HEK293T (cell line): Measurements from ENCODE around the gene PPM1H.

Experiments used
- CTCF ChIA-PET: fragments of 350-600 bp; formaldehyde crosslinking; extraction: SDS; loops from one replicate; lab custom pipeline; 2021; ENCODE audit warnings: antibody characterized with exemption, inconsistent platforms; lab: Yijun Ruan, JAX
- POLR2A ChIA-PET: fragments of 350-600 bp; formaldehyde crosslinking; extraction: SDS; loops from one replicate; lab custom pipeline; 2020; ENCODE audit warnings: antibody characterized with exemption, inconsistent platforms; lab: Yijun Ruan, JAX
- DNase-seq: peaks from one replicate; pipeline ENCODE4 v3.0.0; 2012; ENCODE audit warnings: mixed read lengths; ENCODE audit errors: extremely low spot score
- ARNT ChIP-seq: fragments of 450-650 bp; IDR thresholded peaks from 2 replicates; pipeline ENCODE4 v1.6.1; 2017; ENCODE audit warnings: mild to moderate bottlenecking
- BHLHE40 ChIP-seq: fragments of 450-650 bp; IDR thresholded peaks from 2 replicates; pipeline ENCODE4 v1.6.1; 2016; ENCODE audit warnings: mild to moderate bottlenecking, moderate library complexity, borderline replicate concordance
- CTBP1 ChIP-seq: fragments of 450-650 bp; IDR thresholded peaks from 2 replicates; pipeline ENCODE4 v1.6.1; 2016; ENCODE audit warnings: borderline replicate concordance
- ELF4 ChIP-seq: fragments of 450-650 bp; IDR thresholded peaks from 2 replicates; pipeline ENCODE4 v1.6.1; 2017; ENCODE audit warnings: antibody characterized with exemption
- FOXA1 ChIP-seq: fragments of 450-650 bp; IDR thresholded peaks from 2 replicates; pipeline ENCODE4 v1.6.1; 2016; ENCODE audit warnings: mild to moderate bottlenecking
- FOXK2 ChIP-seq: fragments of 450-650 bp; IDR thresholded peaks from 2 replicates; pipeline ENCODE4 v1.6.1; 2016; ENCODE audit warnings: mild to moderate bottlenecking
- FOXM1 ChIP-seq: fragments of 450-650 bp; IDR thresholded peaks from 2 replicates; pipeline ENCODE4 v1.6.1; 2017; ENCODE audit warnings: mild to moderate bottlenecking, borderline replicate concordance
- HDGF ChIP-seq: fragments of 450-650 bp; IDR thresholded peaks from 2 replicates; pipeline ENCODE4 v1.6.1; 2017; ENCODE audit warnings: antibody characterized with exemption, borderline replicate concordance
- L3MBTL2 ChIP-seq: fragments of 450-650 bp; conservative IDR thresholded peaks from 2 replicates; pipeline ENCODE4 v1.6.1; 2016; ENCODE audit warnings: mild to moderate bottlenecking
- LEF1 ChIP-seq: fragments of 450-650 bp; IDR thresholded peaks from 2 replicates; pipeline ENCODE4 v1.6.1; 2017; ENCODE audit warnings: mild to moderate bottlenecking, borderline replicate concordance
- NFRKB ChIP-seq: fragments of 450-650 bp; IDR thresholded peaks from 2 replicates; pipeline ENCODE4 v1.6.1; 2016; ENCODE audit warnings: mild to moderate bottlenecking, moderate library complexity
- SP1 ChIP-seq: fragments of 450-650 bp; IDR thresholded peaks from 2 replicates; pipeline ENCODE4 v1.6.1; 2017
- SUZ12 ChIP-seq: fragments of 450-650 bp; IDR thresholded peaks from 2 replicates; pipeline ENCODE4 v1.6.1; 2016; ENCODE audit warnings: mild to moderate bottlenecking
- TARDBP ChIP-seq: fragments of 450-650 bp; IDR thresholded peaks from 2 replicates; pipeline ENCODE4 v1.6.1; 2016
- ZNF384 ChIP-seq: fragments of 450-650 bp; IDR thresholded peaks from 2 replicates; pipeline ENCODE4 v1.6.1; 2016
- TF ChIP-seq, protein P1 (sequence below): fragments of 450-650 bp; IDR thresholded peaks from 2 replicates; pipeline ENCODE4 v1.6.1; 2016

The PPM1H gene

DNA sequence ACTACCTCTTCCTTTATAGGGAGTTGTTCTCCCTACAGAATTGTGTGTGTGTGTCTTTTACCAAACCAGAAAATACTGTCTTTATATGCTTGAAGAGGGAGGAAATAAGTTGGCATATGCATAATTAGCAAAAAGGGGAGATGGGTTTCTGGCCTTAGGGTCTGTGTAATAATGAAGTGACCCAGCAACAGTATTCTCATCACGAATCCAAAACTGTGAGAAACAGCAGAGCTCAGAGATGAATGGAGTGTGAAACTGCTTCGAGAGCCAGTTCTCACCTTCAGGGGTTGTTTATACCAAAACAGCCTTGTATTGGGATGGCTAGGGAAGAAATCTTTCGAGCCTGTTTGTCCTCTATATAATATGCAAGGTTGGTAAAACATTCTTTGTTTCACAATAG is 240.8 kb downstream of the PPM1H start:
- DNase-seq, result no peak
- ChIA-PET POLR2A (no interaction called here), CTCF (no interaction called here)
- TF ChIP-seq FOXM1 (no peak), CTBP1 (no peak)

DNA sequence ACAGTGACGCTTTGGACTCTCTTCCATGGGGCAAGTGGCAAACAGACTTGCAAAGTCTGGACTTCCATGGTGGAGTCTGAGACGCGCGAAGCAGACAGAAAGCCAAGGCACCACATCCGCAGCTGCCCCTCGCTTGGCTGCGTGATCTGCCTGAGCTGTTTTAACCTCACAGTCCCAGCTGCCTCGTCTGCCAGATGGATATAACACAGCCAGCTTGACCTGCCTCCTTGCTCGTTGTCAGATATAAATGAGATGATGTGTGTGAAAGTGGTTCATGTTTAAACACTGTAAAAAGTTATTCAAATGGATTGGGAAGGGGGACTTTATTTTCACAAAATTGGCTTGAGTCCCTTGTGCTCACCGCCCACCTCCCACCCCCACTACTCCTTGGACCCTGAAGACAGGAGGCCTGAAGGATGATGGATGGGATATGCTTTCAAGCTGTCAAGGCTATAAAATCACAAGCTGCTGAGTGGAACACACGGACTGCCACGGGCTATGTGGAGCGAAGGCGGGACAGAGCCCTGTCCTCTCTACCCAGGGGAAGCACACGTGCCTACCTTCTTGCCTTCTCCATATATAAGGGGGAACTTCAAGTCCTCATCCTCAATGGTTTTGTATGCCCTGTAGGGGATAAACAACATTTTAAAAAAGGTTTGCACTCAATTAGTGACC is 241.4 kb downstream of the PPM1H start:
- POLR2A ChIA-PET, result no interaction called here
- CTCF ChIA-PET, result no interaction called here
- TF ChIP-seq TARDBP (no peak), L3MBTL2 (no peak), ELF4 (no peak), FOXK2 (no peak)
- DNase-seq, result no peak

DNA sequence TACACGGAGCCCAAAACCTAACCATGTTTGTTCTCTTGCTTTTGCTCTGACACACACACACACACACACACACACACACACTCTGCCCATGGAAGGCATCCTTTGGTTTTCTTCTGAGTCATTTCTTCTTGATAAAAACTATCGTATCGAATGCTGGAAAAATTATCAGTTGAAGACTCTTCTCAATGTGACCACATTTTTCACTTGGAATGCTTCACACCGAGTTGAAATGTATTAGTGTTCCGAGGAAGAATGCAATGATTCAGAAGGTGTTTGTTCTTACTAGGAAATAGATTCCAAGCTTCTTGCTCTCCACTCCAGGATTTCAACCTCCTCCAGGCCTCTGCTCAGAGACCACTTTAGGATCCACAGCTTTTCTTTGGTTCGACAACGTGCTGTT is 242.1 kb downstream of the PPM1H start:
- ChIA-PET POLR2A (no interaction called here), CTCF (interaction anchor here (0.6 kb wide), 1 partner anchor 9 kb away, joined by 3 read pairs; no protein-coding TSS in a partner anchor)
- DNase-seq, result no peak
- TF ChIP-seq NFRKB, result no peak
- no peak for TF ChIP-seq ELF4
- no peak for TF ChIP-seq BHLHE40
- TF ChIP-seq HDGF, result no peak
- TF ChIP-seq CTBP1, result no peak
- no peak for TF ChIP-seq SP1
- no peak for TF ChIP-seq L3MBTL2
- no peak for TF ChIP-seq TARDBP
- TF ChIP-seq, protein P1, sequence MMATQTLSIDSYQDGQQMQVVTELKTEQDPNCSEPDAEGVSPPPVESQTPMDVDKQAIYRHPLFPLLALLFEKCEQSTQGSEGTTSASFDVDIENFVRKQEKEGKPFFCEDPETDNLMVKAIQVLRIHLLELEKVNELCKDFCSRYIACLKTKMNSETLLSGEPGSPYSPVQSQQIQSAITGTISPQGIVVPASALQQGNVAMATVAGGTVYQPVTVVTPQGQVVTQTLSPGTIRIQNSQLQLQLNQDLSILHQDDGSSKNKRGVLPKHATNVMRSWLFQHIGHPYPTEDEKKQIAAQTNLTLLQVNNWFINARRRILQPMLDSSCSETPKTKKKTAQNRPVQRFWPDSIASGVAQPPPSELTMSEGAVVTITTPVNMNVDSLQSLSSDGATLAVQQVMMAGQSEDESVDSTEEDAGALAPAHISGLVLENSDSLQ, result no peak
- TF ChIP-seq ARNT, result no peak
- TF ChIP-seq FOXM1, result no peak
- TF ChIP-seq ZNF384, result no peak

DNA sequence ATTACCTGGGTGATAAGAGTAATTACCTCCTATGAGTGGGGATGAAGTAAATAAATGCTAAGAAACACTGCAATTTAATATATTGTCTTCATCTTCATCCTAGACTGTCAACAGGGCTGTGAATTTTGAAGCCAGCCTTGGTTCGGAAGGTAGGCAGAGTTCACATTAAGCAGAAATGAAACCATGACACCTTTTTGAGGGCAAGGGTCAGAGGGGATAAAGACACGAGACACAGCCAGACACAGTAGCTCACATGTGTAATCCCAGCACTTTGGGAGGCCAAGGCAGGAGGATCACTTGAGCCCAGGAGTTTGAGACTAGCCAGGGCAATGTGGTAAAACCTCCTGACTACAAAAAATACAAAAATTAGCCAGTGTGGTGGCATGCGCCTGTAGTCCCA is 243.6 kb downstream of the PPM1H start:
- DNase-seq, result no peak
- TF ChIP-seq TARDBP (no peak), LEF1 (no peak), FOXM1 (no peak), SP1 (no peak), HDGF (no peak), CTBP1 (no peak), ELF4 (no peak), SUZ12 (no peak), BHLHE40 (no peak), ZNF384 (no peak), ARNT (no peak), NFRKB (no peak), FOXK2 (no peak), L3MBTL2 (no peak), FOXA1 (no peak)
- TF ChIP-seq, protein P1, result no peak
- ChIA-PET CTCF (no interaction called here), POLR2A (no interaction called here)

DNA sequence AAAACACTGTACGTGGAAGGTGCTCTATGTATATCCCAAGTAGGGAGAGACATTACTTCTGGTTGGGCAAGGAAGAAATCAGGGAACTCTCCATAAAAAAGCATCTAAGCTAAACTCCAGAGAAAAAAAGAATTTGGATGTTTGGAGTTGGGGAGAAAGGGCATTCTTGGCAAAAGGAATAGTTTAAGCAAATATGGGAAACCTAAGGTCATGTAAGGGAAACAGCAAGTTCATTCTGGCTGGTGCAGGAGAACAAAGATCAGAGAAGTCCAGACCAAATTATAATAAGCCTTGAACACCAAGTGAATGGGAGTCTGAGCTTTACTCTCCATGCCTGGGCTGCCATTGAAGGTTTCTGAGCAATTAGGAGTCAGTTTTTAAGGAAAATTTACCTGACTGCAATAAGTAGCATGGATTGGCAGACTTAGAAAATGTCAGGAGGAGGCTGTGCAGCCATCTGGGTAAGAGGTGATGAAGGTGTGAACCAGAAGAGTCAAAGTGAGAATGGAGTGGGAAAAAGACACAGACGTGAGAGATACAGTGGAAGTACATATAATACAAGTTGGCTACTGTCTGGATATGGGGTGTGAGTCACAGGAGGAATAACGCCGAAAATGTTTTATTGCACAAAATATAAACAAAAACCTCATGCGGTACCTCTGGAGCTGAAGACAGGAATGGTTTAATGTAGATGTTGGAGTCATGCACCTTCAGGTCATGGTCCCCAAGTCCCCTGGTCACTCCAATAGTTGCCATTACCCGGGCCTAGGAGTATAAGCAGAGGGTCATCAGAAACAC is 245.7 kb downstream of the PPM1H start:
- POLR2A ChIA-PET, result no interaction called here
- DNase-seq, result no peak
- CTCF ChIA-PET, result no interaction called here
- TF ChIP-seq FOXA1 (no peak), ELF4 (no peak), TARDBP (no peak), SP1 (no peak), HDGF (no peak), FOXM1 (no peak), L3MBTL2 (no peak), LEF1 (no peak), ZNF384 (no peak), CTBP1 (no peak), FOXK2 (no peak), BHLHE40 (no peak), NFRKB (no peak), SUZ12 (no peak), ARNT (no peak)
- TF ChIP-seq, protein P1, result no peak

DNA sequence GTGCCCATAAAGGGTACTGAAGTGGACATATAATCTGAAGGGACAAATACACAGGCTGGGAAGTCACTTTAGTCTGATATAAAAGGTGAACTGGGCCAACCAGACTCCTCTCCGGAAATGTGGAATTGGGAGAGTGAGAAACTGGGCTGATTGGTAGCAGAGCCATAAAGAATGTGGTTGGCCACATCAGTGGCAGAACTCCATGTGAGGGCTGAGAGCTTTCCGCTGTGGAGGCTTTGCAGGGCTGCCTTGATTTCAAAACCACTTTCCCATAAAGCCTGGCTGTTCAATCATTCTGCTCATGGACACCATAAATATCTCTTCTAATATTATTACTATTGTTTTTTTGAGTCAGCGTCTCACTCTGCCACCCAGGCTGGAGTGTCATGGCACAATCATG is 248.0 kb downstream of the PPM1H start:
- CTCF ChIA-PET, result no interaction called here
- TF ChIP-seq SUZ12 (no peak), FOXM1 (no peak), ELF4 (no peak), HDGF (no peak), FOXA1 (no peak), NFRKB (no peak), TARDBP (no peak), SP1 (no peak), CTBP1 (no peak), L3MBTL2 (no peak), FOXK2 (no peak)
- TF ChIP-seq, protein P1, result no peak
- DNase-seq, result no peak
- POLR2A ChIA-PET, result no interaction called here
